CD4-positive, alpha-beta T cell treated with Interleukin-15 for 4 hours (primary cell): ENCODE data around the gene RAB40C.

Source experiments
- DNase-seq: peaks from one replicate; pipeline ENCODE4 v3.0.0-alpha.2; 2020; ENCODE audit warnings: low spot score

Gene RAB40C

DNA sequence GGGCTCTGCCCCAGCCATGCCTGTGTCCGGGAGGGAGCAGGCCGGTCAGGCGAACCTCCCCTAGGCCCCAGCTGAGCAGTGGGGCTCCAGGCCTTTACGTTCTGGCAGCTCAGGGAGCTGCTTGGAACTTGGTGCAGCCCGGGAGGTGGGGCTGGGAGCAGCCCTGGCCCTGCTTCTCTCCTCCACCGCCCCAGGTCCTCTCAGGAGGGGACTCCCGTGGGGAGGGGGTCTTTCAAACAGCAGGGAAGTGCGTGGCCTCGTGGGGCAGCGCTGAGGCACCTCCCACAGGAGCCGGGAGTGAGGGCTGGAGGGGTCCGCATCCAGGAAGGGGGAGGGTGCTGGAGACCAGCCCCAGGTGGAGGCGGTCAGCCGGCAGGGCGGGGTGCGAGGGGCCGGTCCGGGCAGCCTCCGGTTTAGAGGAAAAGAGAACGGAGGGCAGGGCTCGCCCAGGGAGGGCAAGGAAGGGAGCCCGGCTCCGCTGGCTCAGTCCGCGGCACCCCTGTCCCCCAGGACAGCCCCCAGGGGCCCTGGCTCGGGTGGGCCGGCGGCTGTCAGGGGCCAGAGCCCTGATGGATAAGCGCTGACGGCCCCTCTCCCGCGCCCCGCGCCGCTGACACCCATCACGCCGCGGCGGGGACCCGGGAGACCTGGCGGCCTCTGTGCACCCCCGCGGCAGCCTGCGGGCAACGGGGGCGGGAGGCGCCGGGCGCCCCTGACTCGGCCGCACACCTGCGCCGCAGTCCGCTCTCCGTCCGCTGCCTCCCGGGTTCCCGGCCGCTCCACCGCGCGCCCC is 30.3 kb upstream of the RAB40C start:
- DNase-seq = no peak

GRCh38 chr16:560204-560700 is 29.6 kb upstream of the RAB40C start, which contains the start of gene PRR35:
Gene PRR35 (plus strand): TSS chr16:560394. CDS start chr16:563295, 2,901 bp downstream.
- DNase-seq = no peak

- DNase-seq = no peak
Observed at GRCh38 chr16:560701-561412, 29.0 kb upstream of the RAB40C start.

GRCh38 chr16:561413-561794 is 28.5 kb upstream of the RAB40C start:
- no peak for DNase-seq

DNA sequence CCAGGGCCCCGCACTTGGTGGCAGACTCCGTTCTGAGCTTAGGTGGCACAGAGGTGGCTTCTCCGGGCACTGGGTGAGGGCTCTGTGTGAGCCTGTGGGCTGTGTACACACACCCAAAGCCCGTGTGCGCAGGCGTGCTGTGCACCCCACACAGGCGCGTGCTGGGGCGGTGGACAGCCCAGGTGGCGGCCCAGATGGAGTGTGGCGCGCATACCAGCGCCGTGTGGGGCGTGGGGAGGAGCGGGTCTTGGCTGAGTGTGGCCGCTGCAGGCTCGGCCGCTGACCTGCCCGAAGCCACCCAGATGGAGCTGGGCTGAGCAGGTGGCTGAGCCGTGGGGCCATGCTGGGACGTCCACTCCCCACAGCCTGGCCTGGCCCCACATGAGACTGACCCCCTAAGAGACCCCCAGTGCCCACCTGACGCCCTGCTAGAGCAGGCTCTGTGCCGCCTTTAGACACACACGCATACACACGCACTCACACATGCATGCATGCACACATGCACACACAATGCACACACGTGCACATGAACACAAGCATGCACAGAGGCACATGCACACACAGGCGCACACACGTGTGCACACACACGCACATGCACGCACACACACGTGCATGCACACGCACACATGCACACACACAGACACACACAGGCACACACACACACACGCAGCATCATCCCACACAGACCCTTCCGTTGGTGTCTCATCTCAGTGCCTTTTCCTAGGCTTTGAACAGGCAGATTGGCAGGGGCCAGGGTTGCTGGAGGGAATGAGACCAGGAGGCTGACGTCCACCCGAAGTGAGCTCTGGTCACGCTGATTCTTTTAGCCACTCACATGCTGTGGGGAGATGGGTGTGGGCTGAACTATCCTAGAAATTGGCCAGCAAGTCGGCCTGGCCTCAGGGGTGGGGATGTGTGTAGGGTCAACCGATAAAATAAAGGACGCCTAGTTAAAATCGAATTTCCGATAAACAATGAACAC is 27.6 kb upstream of the RAB40C start:
- DNase-seq = no peak

- DNase-seq = no peak
Observed at GRCh38 chr16:563072-563644, 26.7 kb upstream of the RAB40C start.

DNA sequence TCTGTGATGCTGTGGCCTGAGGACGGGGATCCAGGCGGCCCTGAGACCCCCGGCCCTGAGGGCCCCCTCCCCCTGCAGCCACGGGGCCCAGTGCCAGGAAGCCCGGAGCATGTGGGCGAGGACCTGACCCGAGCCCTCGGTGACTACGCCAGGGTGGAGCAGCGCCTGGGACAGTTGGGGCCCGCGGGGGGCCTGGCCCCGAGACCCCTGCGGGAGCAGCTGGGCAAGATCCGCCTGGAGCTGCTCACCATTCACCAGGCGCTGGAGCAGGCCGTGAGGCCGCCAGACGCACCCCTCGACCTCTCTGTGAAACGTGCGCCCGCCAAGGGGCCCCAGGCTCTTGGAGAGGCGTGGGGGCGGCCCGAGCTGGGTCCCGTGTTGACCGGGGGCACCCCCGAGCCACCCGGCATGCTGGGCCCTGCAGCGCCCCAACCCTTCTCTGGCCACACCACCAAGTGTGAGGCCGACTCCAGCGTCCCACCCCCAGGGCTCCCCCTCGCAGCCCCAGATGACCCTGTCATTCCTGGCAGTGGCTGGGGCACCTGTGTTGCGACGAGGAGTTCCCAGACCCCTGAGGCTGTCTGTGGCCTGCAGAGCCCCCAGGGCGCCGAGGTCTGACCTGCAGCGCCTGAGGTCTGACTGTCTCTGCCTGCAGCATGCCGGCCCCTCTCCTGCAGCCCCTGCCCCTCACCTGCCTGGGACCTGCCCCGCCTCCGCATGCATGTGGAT is 25.0 kb upstream of the RAB40C start:
- DNase-seq = no peak

- DNase-seq = no peak
Observed at GRCh38 chr16:565419-566330, 24.2 kb upstream of the RAB40C start.

GRCh38 chr16:566475-567372 is 23.1 kb upstream of the RAB40C start, which contains the start of gene NHLRC4:
Gene NHLRC4 (plus strand): TSS chr16:567005. CDS start chr16:568048, 1,043 bp downstream.
- peak; percentile 51 for DNase-seq

GRCh38 chr16:567373-568256 is 22.3 kb upstream of the RAB40C start:
- DNase-seq = no peak

- no peak for DNase-seq
Observed at GRCh38 chr16:568401-569258, 21.2 kb upstream of the RAB40C start.

DNA sequence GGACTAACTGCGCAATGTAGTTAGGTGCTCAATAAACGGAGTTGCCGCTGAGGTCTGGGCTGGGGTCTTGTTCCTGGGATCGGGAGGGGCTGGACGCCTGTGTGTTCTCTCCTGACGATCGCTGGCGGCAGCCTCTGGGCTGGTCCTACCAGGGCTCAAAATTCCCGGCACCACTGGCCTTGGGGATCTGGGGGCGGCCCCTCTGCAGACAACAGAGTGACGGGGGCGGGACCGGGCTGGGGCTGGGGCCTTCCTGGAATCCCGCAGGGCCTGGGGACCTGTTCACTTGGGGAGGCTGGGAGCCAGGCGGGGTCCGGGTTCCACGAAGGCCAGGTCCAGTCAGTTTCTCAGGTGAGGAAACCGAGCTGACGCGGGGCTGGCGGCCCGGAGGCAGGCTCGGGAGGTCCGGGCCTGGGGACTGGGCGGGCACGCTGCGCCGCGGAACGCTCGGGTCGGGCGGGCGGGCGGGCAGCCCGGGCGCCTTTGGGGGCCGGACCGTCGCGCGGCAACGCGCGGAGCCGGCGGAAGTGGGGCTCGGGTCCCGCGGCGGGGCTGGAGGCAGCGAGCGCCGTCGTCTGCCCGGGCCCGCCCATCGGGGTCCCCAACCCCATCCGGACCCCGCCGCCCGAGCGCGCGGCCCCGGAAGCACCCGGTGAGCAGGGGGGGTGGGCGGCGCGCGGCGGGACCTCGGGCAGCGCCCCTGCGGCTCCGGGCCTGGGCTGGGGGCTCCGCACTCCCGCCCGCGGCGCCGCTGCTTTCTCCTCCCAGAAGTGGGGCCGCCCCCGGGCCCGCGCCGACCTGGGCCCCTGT is 20.2 kb upstream of the RAB40C start, which contains the start of gene PIGQ:
Gene PIGQ (plus strand): TSS at position 524 of the 810 bp plus-strand sequence. CDS start 4,107 bp downstream, outside the sequence.
- peak; percentile 60 for DNase-seq

GRCh38 chr16:572865-573650 is 16.8 kb upstream of the RAB40C start:
- no peak for DNase-seq

GRCh38 chr16:574021-574760 is 15.7 kb upstream of the RAB40C start:
- no peak for DNase-seq
